SW 1271 (cell line): Measurements from ENCODE around the gene HOXA1.

Experiments
- DNase-seq, 2 experiments: peaks; one replicate each; lab custom pipeline; 2025; lab: John Stamatoyannopoulos, UW

Gene HOXA1

GRCh38 chr7:27092819-27093110, 3.0 kb downstream of the HOXA1 start:
- no peak for DNase-seq

- no peak for DNase-seq
Observed at GRCh38 chr7:27091941-27092818, 3.6 kb downstream of the HOXA1 start.

GRCh38 chr7:27091105-27091504, 4.7 kb downstream of the HOXA1 start:
- DNase-seq, result no peak

GRCh38 chr7:27088002-27088922, 7.5 kb downstream of the HOXA1 start:
- DNase-seq, result no peak

- no peak for DNase-seq
Observed at GRCh38 chr7:27083646-27084045, 12.2 kb downstream of the HOXA1 start.

GRCh38 chr7:27082171-27082570, 13.6 kb downstream of the HOXA1 start:
- peak in 1 of 2 experiments; percentile 7 for DNase-seq

- peak in 1 of 2 experiments; percentile 22 for DNase-seq
Observed at GRCh38 chr7:27080844-27081436, 14.9 kb downstream of the HOXA1 start.

GRCh38 chr7:27079234-27079975, 16.4 kb downstream of the HOXA1 start:
- no peak for DNase-seq

GRCh38 chr7:27078616-27079233, 17.1 kb downstream of the HOXA1 start:
- DNase-seq, result no peak

- no peak for DNase-seq
Observed at GRCh38 chr7:27073076-27073475, 22.7 kb downstream of the HOXA1 start.

- DNase-seq, result no peak
Observed at GRCh38 chr7:27071622-27072390, 24.0 kb downstream of the HOXA1 start.

- DNase-seq, result no peak
Observed at GRCh38 chr7:27068259-27068658, 27.5 kb downstream of the HOXA1 start.

GRCh38 chr7:27066148-27066547, 29.7 kb downstream of the HOXA1 start:
- DNase-seq, result no peak

- DNase-seq, result no peak
Observed at GRCh38 chr7:27065709-27066108, 30.1 kb downstream of the HOXA1 start.

- DNase-seq, result no peak
Observed at GRCh38 chr7:27064661-27065060, 31.1 kb downstream of the HOXA1 start.

GRCh38 chr7:27064159-27064558, 31.6 kb downstream of the HOXA1 start:
- no peak for DNase-seq

- DNase-seq, result no peak
Observed at GRCh38 chr7:27062946-27063345, 32.9 kb downstream of the HOXA1 start.

- DNase-seq, result no peak
Observed at GRCh38 chr7:27053153-27053552, 42.6 kb downstream of the HOXA1 start.

GRCh38 chr7:27051451-27051850, 44.3 kb downstream of the HOXA1 start:
- DNase-seq, result no peak

- DNase-seq, result no peak
Observed at GRCh38 chr7:27048438-27048837, 47.4 kb downstream of the HOXA1 start.
